HepG2 (cell line): Measurements from ENCODE around the gene DUSP5. TPM values are rescaled to one million over a fixed set of nuclear protein-coding genes. Genes with fewer than 3 reads are reported as not detected.

ENCODE experiments used
- ATAC-seq: fragments of 200-7000 bp; cut with Tn5 transposase; 3 replicates; pipeline ENCODE4 v1.9.1; 2020; ENCODE audit warnings: mild to moderate bottlenecking, moderate library complexity
- BruUV-seq: library from RNA; stranded (reverse); fragments of 400-500 nt; replicated peaks from 2 replicates; lab custom pipeline; 2021; lab: Mats Ljungman, UMichigan
- CTCF ChIA-PET: fragments of 300-600 bp; formaldehyde crosslinking; extraction: SDS; loops from one replicate; lab custom pipeline; 2021; ENCODE audit warnings: low total read pairs, inconsistent platforms, low intra/inter-chr PET ratio; lab: Yijun Ruan, JAX
- POLR2A ChIA-PET: fragments of 350-600 bp; sonication (Branson Sonifier 250); formaldehyde crosslinking; loops from one replicate; lab custom pipeline; 2020; ENCODE audit warnings: antibody characterized with exemption, inconsistent platforms; lab: Yijun Ruan, JAX
- DNase-seq: peaks from one replicate; pipeline ENCODE4 v3.0.0-alpha.2; 2015; ENCODE audit warnings: low spot score
- FAIRE-seq: peaks from 3 replicates; lab custom pipeline; 2011; peaks lifted over from hg19 to GRCh38; lab: Jason Lieb, UNC
- H2AFZ ChIP-seq: one replicate; pipeline ENCODE4 v1.6.1; 2011; ENCODE audit warnings: low read length, inconsistent platforms
- H3K27ac ChIP-seq: fragments of 300-600 bp; 3 replicates; pipeline ENCODE4 v1.8.0; 2011; ENCODE audit warnings: mixed run types, mild to moderate bottlenecking, mixed read lengths, low read length, inconsistent platforms; ENCODE audit not compliant: insufficient read depth; ENCODE audit errors: extremely low read length
- H3K27me3 ChIP-seq, 2 experiments: fragments of 200-600 bp in 1 of 2; 2 replicates in 1 of 2; 3 replicates in 1 of 2; pipeline versions ENCODE4 v1.6.0 to v1.8.0; 2011; ENCODE audit warnings: low read length in 2 of 2, mild to moderate bottlenecking in 2 of 2, moderate library complexity in 2 of 2, inconsistent platforms in 1 of 2; ENCODE audit not compliant: insufficient read depth in 2 of 2, control insufficient read depth in 1 of 2
- H3K36me3 ChIP-seq, 2 experiments: fragments of 200-600 bp in 1 of 2; replicated peaks in 1 of 2; 2 replicates in 1 of 2; 3 replicates in 1 of 2; pipeline versions ENCODE4 v1.5.1 to v1.8.0; 2011; ENCODE audit warnings: low read length in 2 of 2, inconsistent platforms in 1 of 2; ENCODE audit not compliant: insufficient read depth in 2 of 2, control insufficient read depth in 1 of 2
- H3K4me1 ChIP-seq: 2 replicates; pipeline ENCODE4 v1.5.1; 2012; ENCODE audit warnings: low read length, inconsistent platforms; ENCODE audit not compliant: insufficient read depth
- H3K4me2 ChIP-seq: 2 replicates; pipeline ENCODE4 v1.6.0; 2011; ENCODE audit warnings: low read depth, low read length, inconsistent platforms
- H3K4me3 ChIP-seq, 3 experiments: fragments of 200-600 bp in 1 of 3; sonication (generic), shearing (Covaris generic) in 1 of 3; replicated peaks in 1 of 3; 2 replicates each; pipeline ENCODE4 v1.5.1; 2011 to 2016; ENCODE audit warnings: low read length in 3 of 3, inconsistent platforms in 2 of 3, low read depth in 2 of 3, mild to moderate bottlenecking in 2 of 3, control low read depth in 1 of 3, mixed read lengths in 1 of 3; ENCODE audit not compliant: insufficient read depth in 1 of 3
- H3K79me2 ChIP-seq: one replicate; pipeline ENCODE4 v1.6.1; 2011; ENCODE audit warnings: low read length, inconsistent platforms; ENCODE audit not compliant: insufficient read depth
- H3K9ac ChIP-seq: 2 replicates; pipeline ENCODE4 v1.6.0; 2011; ENCODE audit warnings: mild to moderate bottlenecking, low read depth, low read length, inconsistent platforms; ENCODE audit not compliant: insufficient read depth
- H3K9me3 ChIP-seq: 2 replicates; pipeline ENCODE4 v1.5.1; 2012; ENCODE audit warnings: mild to moderate bottlenecking, low read length
- H4K20me1 ChIP-seq: 2 replicates; pipeline ENCODE4 v1.6.0; 2011; ENCODE audit warnings: inconsistent platforms, mild to moderate bottlenecking, low read length, moderate library complexity; ENCODE audit not compliant: insufficient read depth
- CCAR2 ChIP-seq: fragments of 200-400 bp; formaldehyde crosslinking; optimal IDR thresholded peaks from 2 replicates; pipeline ENCODE3; 2018; ENCODE audit warnings: low read depth, mild to moderate bottlenecking, low read length, moderate library complexity
- CSRNP2 ChIP-seq: sonication (generic); formaldehyde crosslinking; conservative IDR thresholded peaks from 2 replicates; pipeline ENCODE4 v1.8.0; 2022; ENCODE audit warnings: low read depth, missing genetic modification reagents
- JUN ChIP-seq: sonication (generic); formaldehyde crosslinking; IDR thresholded peaks from 2 replicates; pipeline ENCODE4 v1.4.0; 2020; ENCODE audit warnings: mild to moderate bottlenecking, missing genetic modification reagents
- JUNB ChIP-seq: sonication (generic); formaldehyde crosslinking; IDR thresholded peaks from 2 replicates; pipeline ENCODE4 v1.8.0; 2022; ENCODE audit warnings: missing genetic modification reagents, mild to moderate bottlenecking, borderline replicate concordance
- KLF9 ChIP-seq: IDR thresholded peaks from 2 replicates; pipeline ENCODE4 v1.6.1; 2016; ENCODE audit warnings: low read depth
- MBD4 ChIP-seq: IDR thresholded peaks from 2 replicates; pipeline ENCODE4 v1.6.1; 2012; ENCODE audit warnings: low read length, inconsistent platforms, borderline replicate concordance
- NFE2L2 ChIP-seq: fragments of 150-350 bp; IDR thresholded peaks from 2 replicates; pipeline ENCODE4 v1.6.1; 2014; ENCODE audit warnings: low read length
- NFKBIZ ChIP-seq: IDR thresholded peaks from 2 replicates; pipeline ENCODE4 v1.6.1; 2018; ENCODE audit warnings: missing genetic modification reagents, missing compliant biosample characterization
- RAD21 ChIP-seq: fragments of 450-650 bp; formaldehyde crosslinking; IDR thresholded peaks from 2 replicates; pipeline ENCODE4 v1.5.0; 2020; ENCODE audit warnings: mild to moderate bottlenecking
- RFX3 ChIP-seq: IDR thresholded peaks from 2 replicates; pipeline ENCODE4 v1.6.1; 2016; ENCODE audit warnings: missing biosample characterization, missing genetic modification reagents
- RXRA ChIP-seq: sonication (generic); formaldehyde crosslinking; IDR thresholded peaks from 2 replicates; pipeline ENCODE4 v1.5.1; 2020; ENCODE audit warnings: missing genetic modification reagents
- SNAPC4 ChIP-seq: sonication (generic); formaldehyde crosslinking; IDR thresholded peaks from 2 replicates; pipeline ENCODE4 v1.4.0; 2020; ENCODE audit warnings: mild to moderate bottlenecking, missing genetic modification reagents
- STAT6 ChIP-seq: sonication (generic); formaldehyde crosslinking; IDR thresholded peaks from 2 replicates; pipeline ENCODE4 v1.4.0; 2020; ENCODE audit warnings: missing genetic modification reagents, mild to moderate bottlenecking, borderline replicate concordance
- YEATS2 ChIP-seq: sonication (generic); formaldehyde crosslinking; IDR thresholded peaks from 2 replicates; pipeline ENCODE4 v1.4.0; 2020; ENCODE audit warnings: missing genetic modification reagents, borderline replicate concordance
- ZNF350 ChIP-seq: sonication (generic); formaldehyde crosslinking; IDR thresholded peaks from 2 replicates; pipeline ENCODE4 v1.4.0; 2020; ENCODE audit warnings: mild to moderate bottlenecking, low read depth, missing genetic modification reagents, borderline replicate concordance
- ZNF367 ChIP-seq: sonication (generic); formaldehyde crosslinking; IDR thresholded peaks from 2 replicates; pipeline ENCODE4 v1.4.0; 2020; ENCODE audit warnings: missing genetic modification reagents, borderline replicate concordance
- ZSCAN31 ChIP-seq: sonication (generic); formaldehyde crosslinking; IDR thresholded peaks from 2 replicates; pipeline ENCODE4 v1.5.0; 2020; ENCODE audit warnings: low read depth, mild to moderate bottlenecking, missing genetic modification reagents
- WGBS: methylation state at CpG from one replicate; pipeline ENCODE4 v1.1.6; 2017; ENCODE audit warnings: low lambda C conversion rate; 5-methylcytosine and 5-hydroxymethylcytosine counted together
- in situ Hi-C: cut with HindIII; loops from 2 replicates; pipeline ENCODE4 v1.10.0; 2017; ENCODE audit warnings: low pct_unique_long_range_greater_than_20kb; ENCODE audit not compliant: extremely low pct_ligation_motif_present
- intact Hi-C: fragments of 100-400 bp; cut with micrococcal nuclease; formaldehyde crosslinking; loops from one replicate; pipeline ENCODE4 v1.10.0; 2022; ENCODE audit not compliant: unreplicated experiment
- polyA plus RNA-seq, 8 experiments: library from polyadenylated mRNA; depleted of rRNA in 3 of 8; stranded (reverse) in 7 of 8; unstranded in 1 of 8; fragments of >200 nt; fragmentation: Illumina TruSeq in 4 of 8; extraction: Trizol in 4 of 8; gene quantifications; 2 replicates each; pipeline versions ENCODE4 v1.2.1 to v1.2.3, GENCODE V29; 2011 to 2016; ENCODE audit warnings: low read depth in 4 of 8, missing spikeins in 1 of 8, mixed read lengths in 1 of 8; ENCODE audit not compliant: insufficient read depth in 1 of 8
- total RNA-seq, 5 experiments: library from RNA; depleted of rRNA; stranded (reverse); fragments of >200 nt; fragmentation: Illumina TruSeq; extraction: Trizol; gene quantifications; 2 replicates each; pipeline ENCODE4 v1.2.3, GENCODE V29; 2016; ENCODE audit warnings: low read depth in 1 of 5

The DUSP5 gene
- total and polyA plus RNA-seq, 2 of the 13 experiments (the other 11 are each of a cell fraction or from before 2014, with no cell fraction given): 1.4 to 3.7 TPM

GRCh38 chr10:110503528-110504110 is 5.9 kb downstream of the DUSP5 start:
- Histone ChIP-seq H3K4me2 (no peak overlapping the region), H3K4me1 (peaks cover 20% of the 10 kb centered on the region), H2AFZ (no peak overlapping the region), H4K20me1 (no peaks in the 10 kb centered on the region), H3K9ac (no peak overlapping the region), H3K27me3 (peaks cover 0 to 29% of the 10 kb centered on the region in 2 experiments; a peak in 4 of 5 replicates), H3K27ac (no peak overlapping the region), H3K9me3 (no peaks in the 10 kb centered on the region), H3K79me2 (no peaks in the 10 kb centered on the region), H3K36me3 (no peaks in the 10 kb centered on the region), H3K4me3 (no peak overlapping the region)
- ChIA-PET CTCF (no interaction called here), POLR2A (no interaction called here)
- 65% methylated on average over 4 of the region's 4 CpGs for WGBS
- intact Hi-C loops (no loop called here), in situ Hi-C loops (no loop called here)
- no peak for FAIRE-seq
- ATAC-seq: no peak
- BruUV-seq: no TSS peak
- no peak for DNase-seq
- no peak for TF ChIP-seq ZSCAN31 (CRISPR knock-in tag)
- no peak for TF ChIP-seq NFKBIZ
- no peak for TF ChIP-seq RXRA (CRISPR knock-in tag)
- TF ChIP-seq JUNB (CRISPR knock-in tag): no peak
- no peak for TF ChIP-seq JUN (CRISPR knock-in tag)
- no peak for TF ChIP-seq RAD21 (CRISPR knock-in tag)
- TF ChIP-seq SNAPC4: no peak
- TF ChIP-seq CCAR2: no peak
- no peak for TF ChIP-seq KLF9 (CRISPR knock-in tag)
- TF ChIP-seq ZNF367: no peak
- no peak for TF ChIP-seq MBD4
- TF ChIP-seq RFX3 (CRISPR knock-in tag): no peak
- no peak for TF ChIP-seq YEATS2
- no peak for TF ChIP-seq ZNF350 (CRISPR knock-in tag)
- TF ChIP-seq CSRNP2 (CRISPR knock-in tag): no peak
- TF ChIP-seq NFE2L2: no peak
- TF ChIP-seq STAT6 (CRISPR knock-in tag): no peak
